GM19438 (cell line): ENCODE data around the gene SUMO2.

ENCODE experiments used
- ATAC-seq: cut with Tn5 transposase; IDR thresholded peaks from one replicate; pipeline ENCODE4 v1.9.1; 2021; ENCODE audit warnings: low read depth; ENCODE audit not compliant: unreplicated experiment

Gene SUMO2

DNA sequence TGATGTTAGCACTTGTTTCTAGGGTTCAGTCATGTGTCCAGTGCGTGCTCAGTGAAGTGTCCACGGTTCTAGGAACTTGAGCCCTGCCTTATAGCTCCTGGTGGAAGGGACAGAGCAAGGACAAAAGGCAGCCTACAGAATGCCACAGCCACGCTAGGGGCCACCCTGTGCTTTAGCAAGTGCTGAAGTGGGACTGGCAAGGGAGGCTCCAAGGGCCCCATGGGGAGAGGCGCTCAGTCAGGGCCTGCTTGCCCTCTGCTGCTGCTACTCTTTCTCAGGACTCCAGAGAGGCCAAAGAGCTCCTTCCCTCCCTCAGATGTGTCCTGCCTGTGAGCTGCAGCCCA, 58.0 kb downstream of the SUMO2 start:
- no peak for ATAC-seq

GRCh38 chr17:75124041-75124818, 58.5 kb downstream of the SUMO2 start:
- ATAC-seq = no peak

GRCh38 chr17:75118307-75118706, 64.5 kb downstream of the SUMO2 start:
- ATAC-seq = no peak

- no peak for ATAC-seq
Measured at GRCh38 chr17:75116737-75117136, 66.0 kb downstream of the SUMO2 start.
